H1 (cell line): ENCODE data around the gene LMOD2. TPM values are rescaled to one million over a fixed set of nuclear protein-coding genes. Genes with fewer than 3 reads are reported as not detected.

ENCODE experiments used
- RXRA ChIP-seq: IDR thresholded peaks from 2 replicates; pipeline ENCODE4 v1.6.1; 2011; ENCODE audit warnings: low read depth, mild to moderate bottlenecking, low read length, moderate library complexity; ENCODE audit not compliant: insufficient read depth
- YY1 ChIP-seq: IDR thresholded peaks from 2 replicates; pipeline ENCODE4 v1.6.1; 2011; ENCODE audit warnings: low read depth, mild to moderate bottlenecking, low read length
- polyA plus RNA-seq, 7 experiments: library from polyadenylated mRNA; depleted of rRNA in 3 of 7; stranded (reverse) in 5 of 7; unstranded in 2 of 7; fragments of >200 nt in 5 of 7; fragments of 200-250 nt in 2 of 7; gene quantifications; 1 replicate in 5 of 7; 2 replicates in 1 of 7; 4 replicates in 1 of 7; pipeline versions ENCODE4 v1.2.1 to v1.2.3, GENCODE V29; 2011 to 2013; ENCODE audit warnings: missing spikeins in 2 of 7, mixed read lengths in 2 of 7
- total RNA-seq: library from RNA; stranded (reverse); fragmentation: NEBNext Ultra II Directional; extraction: Animal tissue kit (Norgen Biotek cat#: 25700); gene quantifications from 2 replicates; pipeline ENCODE4 v1.2.1, GENCODE V29; 2021
- TF ChIP-seq, protein P1 (sequence below): IDR thresholded peaks from 2 replicates; pipeline ENCODE4 v1.6.1; 2011; ENCODE audit warnings: low read depth, mild to moderate bottlenecking, low read length; ENCODE audit not compliant: insufficient read depth

The LMOD2 gene
- total and polyA plus RNA-seq, 2 of the 8 experiments (the other 6 are each of a cell fraction or from before 2014, with no cell fraction given): 0.03 to 0.22 TPM

DNA sequence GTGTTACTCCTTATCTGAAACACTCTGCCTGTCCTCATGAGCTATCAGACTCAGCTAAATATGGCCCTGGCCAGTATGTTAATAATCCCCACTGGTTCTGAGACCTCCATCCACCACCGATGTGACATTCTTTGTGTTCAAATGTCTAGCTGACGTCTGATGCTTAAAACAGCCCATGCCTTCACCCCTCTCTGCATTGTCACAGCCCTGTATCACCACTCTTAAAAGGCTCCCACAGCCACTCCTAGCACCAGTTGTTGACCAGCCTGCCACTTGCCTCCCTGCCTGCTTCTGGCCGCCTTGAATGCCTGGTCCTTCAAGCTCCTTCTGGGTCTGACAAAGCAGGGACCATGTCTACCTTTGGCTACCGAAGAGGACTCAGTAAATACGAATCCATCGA, at the start of gene LMOD2 (continued):
- no peak for TF ChIP-seq YY1
- TF ChIP-seq RXRA: no peak
- TF ChIP-seq, protein P1, sequence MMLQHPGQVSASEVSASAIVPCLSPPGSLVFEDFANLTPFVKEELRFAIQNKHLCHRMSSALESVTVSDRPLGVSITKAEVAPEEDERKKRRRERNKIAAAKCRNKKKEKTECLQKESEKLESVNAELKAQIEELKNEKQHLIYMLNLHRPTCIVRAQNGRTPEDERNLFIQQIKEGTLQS: no peak
- TF ChIP-seq, all 59 proteins: peak for 0
